Mesendoderm (in vitro differentiated cells): Measurements from ENCODE around the gene USP32.

ENCODE experiments used
- DNase-seq: peaks from one replicate; pipeline ENCODE4 v3.0.0; 2013
- H2AK5ac ChIP-seq: 2 replicates; pipeline ENCODE4 v1.6.1; 2013; ENCODE audit warnings: low read length, inconsistent platforms
- H2BK120ac ChIP-seq: 2 replicates; pipeline ENCODE4 v1.6.1; 2013; ENCODE audit warnings: low read depth, mild to moderate bottlenecking, low read length, moderate library complexity, mixed read lengths
- H2BK15ac ChIP-seq: replicated peaks from 2 replicates; pipeline ENCODE4 v1.6.1; 2013; ENCODE audit warnings: low read depth, mild to moderate bottlenecking, moderate library complexity
- H2BK5ac ChIP-seq: 2 replicates; pipeline ENCODE4 v1.6.1; 2013; ENCODE audit warnings: low read length, inconsistent platforms
- H3K18ac ChIP-seq: 2 replicates; pipeline ENCODE4 v1.6.1; 2013; ENCODE audit warnings: mild to moderate bottlenecking, low read length, mixed read lengths
- H3K23ac ChIP-seq: one replicate; pipeline ENCODE4 v1.6.1; 2013; ENCODE audit warnings: low read length
- H3K27ac ChIP-seq: 2 replicates; pipeline ENCODE4 v1.5.1; 2013; ENCODE audit warnings: low read depth, mild to moderate bottlenecking, inconsistent platforms, low read length, moderate library complexity
- H3K27me3 ChIP-seq: 2 replicates; pipeline ENCODE4 v1.6.1; 2013; ENCODE audit warnings: low read length, control low read depth, mild to moderate bottlenecking, inconsistent platforms; ENCODE audit not compliant: insufficient read depth, poor library complexity
- H3K36me3 ChIP-seq: 2 replicates; pipeline ENCODE4 v1.6.1; 2013; ENCODE audit warnings: low read length, inconsistent platforms; ENCODE audit not compliant: control insufficient read depth, insufficient read depth
- H3K4ac ChIP-seq: one replicate; pipeline ENCODE4 v1.6.1; 2013; ENCODE audit warnings: low read depth, mild to moderate bottlenecking, low read length, moderate library complexity
- H3K4me1 ChIP-seq: 2 replicates; pipeline ENCODE4 v1.6.1; 2013; ENCODE audit warnings: low read depth, low read length, inconsistent platforms; ENCODE audit not compliant: control insufficient read depth
- H3K4me2 ChIP-seq: 2 replicates; pipeline ENCODE4 v1.6.1; 2013; ENCODE audit warnings: low read length
- H3K4me3 ChIP-seq: 2 replicates; pipeline ENCODE4 v1.5.1; 2013; ENCODE audit warnings: mild to moderate bottlenecking, low read length
- H3K56ac ChIP-seq: one replicate; pipeline ENCODE4 v1.6.1; 2013; ENCODE audit warnings: low read length
- H3K79me1 ChIP-seq: 2 replicates; pipeline ENCODE4 v1.6.1; 2013; ENCODE audit warnings: low read length, inconsistent platforms
- H3K79me2 ChIP-seq: 2 replicates; pipeline ENCODE4 v1.6.1; 2013; ENCODE audit warnings: mild to moderate bottlenecking, low read length; ENCODE audit not compliant: control insufficient read depth, insufficient read depth
- H3K9ac ChIP-seq: 2 replicates; pipeline ENCODE4 v1.6.1; 2013; ENCODE audit warnings: low read length, inconsistent platforms
- H4K5ac ChIP-seq: one replicate; pipeline ENCODE4 v1.6.1; 2013; ENCODE audit warnings: low read length
- H4K8ac ChIP-seq: one replicate; pipeline ENCODE4 v1.6.1; 2013; ENCODE audit warnings: low read depth, mild to moderate bottlenecking, control low read depth, low read length, moderate library complexity
- WGBS: extraction: QIAGEN DNeasy Blood & Tissue Kit; methylation state at CpG from one replicate; pipeline ENCODE4 v1.1.7; 2013; ENCODE audit warnings: low lambda C conversion rate, missing lambda C conversion rate; ENCODE audit not compliant: insufficient coverage; ENCODE audit errors: extremely low coverage; 5-methylcytosine and 5-hydroxymethylcytosine counted together

Gene USP32

DNA sequence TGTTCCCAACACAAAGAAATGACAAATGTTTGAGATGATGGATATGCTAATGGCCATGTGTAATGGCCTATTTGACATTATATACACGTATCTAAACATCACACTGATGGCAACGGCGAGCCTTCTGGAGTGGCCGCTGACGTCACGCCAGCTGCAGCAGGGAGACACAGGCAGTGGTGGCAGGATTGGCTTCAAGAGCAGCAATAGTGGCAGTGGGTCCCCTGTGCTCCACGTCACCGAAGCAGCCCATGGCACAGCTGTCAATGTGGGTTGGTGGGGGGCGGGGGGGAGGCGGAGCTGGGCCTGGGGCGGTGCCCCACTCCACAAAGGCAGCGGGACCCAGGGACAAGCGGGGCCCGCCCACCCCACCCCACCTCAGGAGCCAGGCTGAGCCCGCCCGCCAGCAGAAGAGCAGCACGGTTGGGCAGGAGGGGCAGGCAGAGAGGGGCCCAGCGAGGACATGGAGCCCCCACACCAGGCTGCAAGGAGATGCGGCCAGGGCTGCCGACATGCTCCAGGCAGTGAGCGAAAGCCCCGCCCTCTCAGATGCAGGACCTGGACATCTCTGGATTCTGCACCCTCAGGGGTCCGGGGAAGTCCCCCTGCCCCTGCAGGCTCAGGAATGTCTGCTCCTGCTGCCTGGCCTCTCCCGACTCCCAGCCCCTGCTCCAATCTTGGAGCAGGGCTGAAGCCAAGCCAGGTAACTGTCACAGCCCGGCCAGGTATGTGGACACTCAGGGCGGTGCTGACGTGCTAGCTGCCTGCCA, 64.6 kb downstream of the USP32 start:
- Histone ChIP-seq H3K4me1 (no peaks in the 10 kb centered on the region), H3K9ac (no peak overlapping the region), H2BK15ac (no peak overlapping the region), H3K56ac (no peak overlapping the region), H3K4ac (no peak overlapping the region), H2BK5ac (no peak overlapping the region), H3K79me1 (peaks cover 2% of the 10 kb centered on the region), H3K27me3 (no peaks in the 10 kb centered on the region), H3K79me2 (peaks cover 2% of the 10 kb centered on the region), H3K36me3 (no peaks in the 10 kb centered on the region), H4K5ac (no peak overlapping the region), H2AK5ac (no peak overlapping the region), H3K18ac (no peak overlapping the region), H3K23ac (no peak overlapping the region), H3K4me3 (no peak overlapping the region), H3K27ac (no peak overlapping the region), H3K4me2 (no peak overlapping the region), H4K8ac (no peak overlapping the region), H2BK120ac (no peak overlapping the region)
- DNase-seq: peak; percentile 40
- WGBS: no CpG with 5 or more reads among the region's 27 CpGs

- Histone ChIP-seq H2BK15ac (no peak overlapping the region), H3K18ac (no peak overlapping the region), H3K27ac (no peak overlapping the region), H3K79me1 (peaks cover 2% of the 10 kb centered on the region), H4K8ac (no peak overlapping the region), H2BK5ac (no peak overlapping the region), H3K4me3 (no peak overlapping the region), H3K4me2 (no peak overlapping the region), H3K4ac (no peak overlapping the region), H3K23ac (no peak overlapping the region), H3K9ac (no peak overlapping the region), H2AK5ac (no peak overlapping the region), H2BK120ac (no peak overlapping the region), H4K5ac (no peak overlapping the region), H3K56ac (no peak overlapping the region), H3K79me2 (peaks cover 2% of the 10 kb centered on the region), H3K27me3 (no peaks in the 10 kb centered on the region), H3K4me1 (no peaks in the 10 kb centered on the region), H3K36me3 (no peaks in the 10 kb centered on the region)
- no CpG with 5 or more reads among the region's 2 CpGs for WGBS
- no peak for DNase-seq
Observed at GRCh38 chr17:60326702-60327101, 65.2 kb downstream of the USP32 start.

GRCh38 chr17:60325730-60326524, 66.0 kb downstream of the USP32 start:
- WGBS: no CpG with 5 or more reads among the region's 13 CpGs

GRCh38 chr17:60323754-60324153, 68.2 kb downstream of the USP32 start:
- no peak for DNase-seq
- Histone ChIP-seq H3K4me2 (no peak overlapping the region), H3K79me1 (peaks cover 6% of the 10 kb centered on the region), H3K36me3 (no peaks in the 10 kb centered on the region), H3K9ac (no peak overlapping the region), H3K4ac (no peak overlapping the region), H4K5ac (no peak overlapping the region), H4K8ac (no peak overlapping the region), H2BK5ac (no peak overlapping the region), H3K27me3 (no peaks in the 10 kb centered on the region), H2AK5ac (no peak overlapping the region), H2BK15ac (no peak overlapping the region), H3K4me1 (no peaks in the 10 kb centered on the region), H2BK120ac (no peak overlapping the region), H3K27ac (no peak overlapping the region), H3K18ac (no peak overlapping the region), H3K4me3 (no peak overlapping the region), H3K79me2 (peaks cover 11% of the 10 kb centered on the region), H3K23ac (no peak overlapping the region), H3K56ac (no peak overlapping the region)
- no CpG with 5 or more reads among the region's 1 CpG for WGBS

More at GRCh38 chr17:60325730-60326524, 66.0 kb downstream of the USP32 start:
- Histone ChIP-seq H2AK5ac (no peak overlapping the region), H3K23ac (no peak overlapping the region), H3K4me3 (no peak overlapping the region), H2BK5ac (no peak overlapping the region), H2BK15ac (no peak overlapping the region), H3K79me2 (peaks cover 6% of the 10 kb centered on the region), H3K56ac (no peak overlapping the region), H3K9ac (no peak overlapping the region), H3K18ac (no peak overlapping the region), H2BK120ac (no peak overlapping the region), H3K27ac (no peak overlapping the region), H3K4me1 (no peaks in the 10 kb centered on the region), H3K4me2 (no peak overlapping the region), H3K27me3 (no peaks in the 10 kb centered on the region), H3K4ac (no peak overlapping the region), H4K5ac (no peak overlapping the region), H4K8ac (no peak overlapping the region), H3K36me3 (no peaks in the 10 kb centered on the region), H3K79me1 (peaks cover 2% of the 10 kb centered on the region)
- no peak for DNase-seq

DNA sequence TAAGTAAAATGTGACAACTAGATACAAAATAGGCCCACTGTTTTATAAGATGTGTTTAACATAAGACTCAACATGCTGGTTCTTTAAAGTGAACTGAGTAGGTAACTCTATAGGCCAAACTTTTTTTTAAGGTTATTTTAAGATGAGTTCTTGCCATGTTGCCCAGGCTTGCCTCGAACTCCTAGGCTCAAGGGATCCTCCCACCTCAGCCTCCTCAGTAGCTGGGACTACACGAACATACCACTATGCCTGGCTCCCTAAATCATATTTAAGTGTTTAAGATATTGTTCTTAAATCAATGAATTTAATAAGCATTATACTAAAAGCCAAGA, 69.9 kb downstream of the USP32 start:
- Histone ChIP-seq H3K36me3 (no peaks in the 10 kb centered on the region), H2BK120ac (no peak overlapping the region), H3K27me3 (no peaks in the 10 kb centered on the region), H3K9ac (no peak overlapping the region), H3K4me1 (no peaks in the 10 kb centered on the region), H3K18ac (no peak overlapping the region), H2AK5ac (no peak overlapping the region), H2BK5ac (no peak overlapping the region), H3K56ac (no peak overlapping the region), H4K8ac (no peak overlapping the region), H3K79me1 (peaks cover 4% of the 10 kb centered on the region), H4K5ac (no peak overlapping the region), H3K23ac (no peak overlapping the region), H3K27ac (no peak overlapping the region), H3K79me2 (peaks cover 10% of the 10 kb centered on the region), H3K4me3 (no peak overlapping the region), H2BK15ac (no peak overlapping the region), H3K4me2 (no peak overlapping the region), H3K4ac (no peak overlapping the region)
- no peak for DNase-seq
- no CpG with 5 or more reads among the region's 2 CpGs for WGBS
